Right renal pelvis (tissue), 4 donors: ENCODE data around the gene ZNF524. TPM values are rescaled to one million over a fixed set of nuclear protein-coding genes. Genes with fewer than 3 reads are reported as not detected.

Experiments used
- DNase-seq, 4 donors: peaks; one replicate each; pipeline ENCODE4 v3.0.0-alpha.2; 2013; ENCODE audit warnings: low read depth in 4 of 4, low spot score in 3 of 4, missing footprints in 1 of 4
- polyA plus RNA-seq, 4 donors: library from polyadenylated mRNA; unstranded; fragments of 120-200 nt; gene quantifications; one replicate each; pipeline ENCODE4 v1.2.1, GENCODE V29; 2013; ENCODE audit not compliant: insufficient read length in 4 of 4

ZNF524 gene
- polyA plus RNA-seq, 4 donors = 7.7 to 12.0 (median 8.8) TPM

DNA sequence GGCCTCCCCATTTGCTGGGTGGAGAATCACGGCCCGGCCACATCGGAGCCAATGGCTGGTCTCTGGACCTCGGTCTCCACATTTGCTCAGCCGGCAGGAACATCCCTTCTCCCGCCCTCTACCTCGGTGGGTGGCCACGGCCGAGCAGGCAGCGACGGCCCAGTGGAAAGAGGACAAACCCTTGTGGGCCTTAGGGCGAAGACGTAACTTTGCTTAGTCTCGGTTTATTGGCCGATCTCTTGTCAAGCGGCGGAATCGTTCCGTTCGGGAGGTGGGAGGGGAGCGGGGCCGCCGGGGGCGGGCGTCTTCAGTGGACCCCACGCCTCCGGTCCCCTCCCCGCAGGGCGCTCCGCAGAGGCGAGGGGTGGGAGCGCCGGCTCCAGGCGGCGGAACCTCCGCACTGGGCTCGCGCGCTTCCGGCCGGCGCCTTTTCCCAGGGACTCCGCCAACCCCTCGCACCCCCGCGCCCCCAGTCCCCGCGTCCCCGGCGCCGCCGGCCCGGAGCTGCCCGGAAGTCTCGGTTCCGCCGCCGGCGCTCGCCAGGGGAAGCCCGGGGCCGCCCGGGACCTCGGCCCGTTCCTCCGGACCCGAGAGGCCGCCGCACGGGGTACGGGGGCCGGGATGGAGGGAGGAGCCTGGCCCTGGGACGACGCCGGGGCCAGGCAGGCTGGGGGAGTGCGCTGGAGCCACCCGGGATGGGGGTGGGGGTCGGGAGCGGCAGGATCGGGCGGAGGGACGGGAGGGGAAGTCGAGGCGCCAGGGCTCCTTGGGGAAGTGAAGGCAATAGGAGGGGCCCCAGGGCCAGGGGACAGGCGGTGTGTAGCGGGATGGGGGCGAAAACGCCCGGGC lies 40.7 kb downstream of the ZNF524 start, which contains the start of gene ZNF580:
Gene ZNF580 (plus strand): TSS at position 426 of the 849 bp plus-strand sequence. CDS start 1,507 bp downstream, outside the sequence.
- DNase-seq = peak in 1 of 4 donors; percentile 61

DNA sequence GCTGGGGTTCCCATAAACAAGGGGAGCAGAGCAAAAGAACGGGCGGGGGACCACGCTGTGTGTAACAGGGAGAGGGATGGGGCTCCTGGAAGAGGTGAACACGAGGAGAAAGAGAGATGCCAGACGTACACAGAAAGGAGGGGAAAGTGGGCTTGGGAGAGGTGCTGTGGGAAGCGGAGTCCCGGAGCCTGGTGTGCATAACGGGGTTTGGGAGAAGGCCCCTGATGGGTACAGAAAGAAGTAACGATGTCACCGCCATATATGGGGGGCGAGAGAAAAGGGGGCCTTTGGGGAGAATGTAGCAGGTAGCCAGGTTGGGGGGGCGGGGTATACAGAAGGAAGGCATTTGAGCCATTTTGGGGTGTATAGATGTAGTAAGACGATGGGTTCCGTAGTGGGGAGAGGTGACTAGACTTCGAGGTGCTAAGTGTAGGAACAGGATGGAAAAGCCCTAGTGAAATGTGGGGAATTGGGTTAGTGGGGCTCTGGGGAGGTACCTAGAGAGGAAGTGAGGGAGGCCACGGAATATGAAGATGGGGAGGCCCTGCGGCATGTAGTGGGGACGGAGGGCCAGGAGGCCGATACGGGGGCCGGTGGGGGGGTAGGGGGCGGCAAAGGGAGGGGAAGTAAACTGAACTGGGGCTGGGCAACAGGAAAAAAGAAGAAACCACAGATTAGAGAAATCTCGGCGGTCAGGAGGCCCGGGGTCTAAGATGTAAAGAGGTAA lies 41.5 kb downstream of the ZNF524 start:
- no peak for DNase-seq

DNA sequence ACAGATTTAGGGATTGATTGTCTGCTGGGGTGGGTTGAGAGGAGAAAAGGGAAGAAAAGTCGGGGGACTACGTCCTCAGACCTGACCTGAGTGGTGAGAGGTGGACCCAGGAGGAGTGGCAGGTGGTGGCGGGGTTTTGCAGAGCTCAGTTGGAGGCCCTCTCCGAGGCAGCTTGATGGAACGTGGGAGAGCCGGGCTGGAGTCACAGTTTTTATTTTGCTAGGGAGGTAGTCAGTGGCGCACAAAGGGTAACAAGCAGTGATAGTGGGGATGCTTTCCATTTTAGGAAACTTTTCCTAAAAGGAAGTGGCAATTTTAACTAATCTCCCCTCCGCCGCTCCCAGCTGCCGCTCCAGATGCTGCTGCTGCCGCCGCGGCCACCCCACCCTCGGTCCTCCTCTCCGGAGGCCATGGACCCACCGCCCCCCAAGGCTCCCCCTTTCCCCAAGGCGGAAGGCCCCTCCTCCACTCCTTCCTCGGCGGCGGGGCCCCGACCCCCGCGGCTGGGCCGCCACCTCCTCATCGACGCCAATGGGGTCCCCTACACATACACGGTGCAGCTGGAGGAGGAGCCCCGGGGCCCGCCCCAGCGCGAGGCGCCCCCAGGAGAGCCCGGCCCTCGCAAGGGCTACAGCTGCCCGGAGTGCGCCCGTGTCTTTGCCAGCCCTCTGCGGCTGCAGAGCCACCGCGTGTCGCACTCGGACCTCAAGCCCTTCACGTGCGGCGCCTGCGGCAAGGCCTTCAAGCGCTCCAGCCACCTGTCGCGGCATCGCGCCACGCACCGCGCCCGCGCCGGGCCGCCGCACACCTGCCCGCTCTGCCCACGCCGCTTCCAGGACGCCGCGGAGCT lies 42.3 kb downstream of the ZNF524 start:
- no peak for DNase-seq

DNA sequence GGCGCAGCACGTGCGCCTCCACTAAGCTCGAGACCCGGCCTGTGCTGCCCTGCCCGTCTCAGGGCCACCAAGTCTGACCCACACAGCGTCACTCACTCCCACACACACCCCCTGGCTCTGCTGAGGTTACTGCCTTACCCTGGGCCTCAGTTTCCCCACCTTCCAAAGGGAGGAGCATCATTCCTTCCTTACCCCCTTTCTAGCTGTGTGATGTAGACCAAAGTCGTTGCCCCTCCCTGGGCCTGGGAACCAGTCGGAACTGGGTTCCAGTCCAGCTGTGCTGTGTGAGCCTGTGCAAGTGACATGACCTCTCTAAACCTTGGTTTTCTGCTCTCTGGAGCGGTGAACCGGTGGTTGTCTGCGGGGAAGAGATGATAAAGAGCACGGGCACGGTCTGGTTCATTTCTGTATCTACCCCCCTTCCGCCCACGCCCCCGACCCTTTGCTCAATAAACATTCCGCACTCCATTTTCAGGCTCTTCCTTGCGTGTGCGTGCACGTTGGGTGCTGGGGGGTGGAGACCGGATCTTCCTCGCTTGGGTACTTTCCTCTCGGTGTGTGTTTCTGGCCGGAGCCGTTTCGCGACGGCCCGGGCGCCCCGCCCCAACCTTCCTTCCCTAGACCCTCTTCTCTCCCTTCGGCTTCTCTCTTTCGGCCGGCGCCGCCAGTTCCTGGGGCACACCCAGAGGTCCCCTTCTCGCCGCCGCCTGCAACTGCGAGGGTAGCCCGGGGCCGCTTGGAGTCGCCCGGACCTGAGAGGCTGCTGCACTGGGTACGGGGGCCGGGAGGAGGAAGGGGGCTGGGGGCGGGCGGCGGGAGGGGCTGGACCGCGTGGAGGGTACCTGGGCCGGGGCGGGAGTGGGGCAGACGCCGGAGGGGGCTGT lies 43.2 kb downstream of the ZNF524 start, which contains the start of gene ZNF581:
Gene ZNF581 (plus strand): TSS at position 647 of the 884 bp plus-strand sequence. CDS start 923 bp downstream, outside the sequence.
- DNase-seq = peak in 1 of 4 donors; percentile 65

DNA sequence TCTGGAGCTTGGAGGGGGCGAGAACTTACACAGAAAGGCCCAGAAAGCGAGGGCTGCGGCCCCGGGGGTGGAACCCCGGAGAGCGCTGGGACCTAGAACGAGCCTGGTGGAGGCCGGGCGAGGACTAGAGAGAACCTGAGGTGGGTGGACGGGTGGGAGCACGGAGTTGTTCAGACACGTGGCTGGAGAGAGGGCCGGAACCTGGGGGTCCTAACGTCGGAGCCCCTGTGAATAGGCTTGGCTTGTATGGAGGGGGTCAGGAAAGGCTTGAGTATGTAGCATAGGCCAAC lies 43.7 kb downstream of the ZNF524 start:
- DNase-seq = no peak

DNA sequence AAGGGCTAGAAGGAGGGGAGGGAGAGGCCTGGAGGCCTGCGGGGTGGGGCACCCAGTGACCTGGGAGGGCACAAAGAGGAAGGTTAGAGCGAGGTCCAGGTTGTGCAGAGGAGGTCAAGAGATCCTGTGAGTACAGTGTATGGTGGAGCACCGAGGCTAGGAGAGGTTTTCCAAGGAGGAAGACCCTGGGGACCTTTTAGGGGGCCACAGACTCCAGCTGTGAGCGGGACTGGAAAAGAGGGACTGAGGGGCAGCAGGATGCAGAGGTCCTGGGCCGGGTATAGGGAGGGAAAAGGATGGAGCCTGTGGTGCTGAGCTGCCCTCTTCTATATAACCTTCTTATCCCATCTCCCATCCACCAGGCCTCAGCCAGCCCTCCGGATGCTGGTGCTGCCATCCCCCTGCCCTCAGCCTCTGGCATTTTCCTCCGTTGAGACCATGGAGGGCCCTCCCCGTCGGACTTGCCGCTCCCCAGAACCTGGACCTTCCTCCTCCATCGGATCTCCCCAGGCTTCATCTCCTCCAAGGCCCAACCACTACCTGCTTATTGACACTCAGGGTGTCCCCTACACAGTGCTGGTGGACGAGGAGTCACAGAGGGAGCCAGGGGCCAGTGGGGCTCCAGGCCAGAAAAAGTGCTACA lies 44.2 kb downstream of the ZNF524 start:
- no peak for DNase-seq

DNA sequence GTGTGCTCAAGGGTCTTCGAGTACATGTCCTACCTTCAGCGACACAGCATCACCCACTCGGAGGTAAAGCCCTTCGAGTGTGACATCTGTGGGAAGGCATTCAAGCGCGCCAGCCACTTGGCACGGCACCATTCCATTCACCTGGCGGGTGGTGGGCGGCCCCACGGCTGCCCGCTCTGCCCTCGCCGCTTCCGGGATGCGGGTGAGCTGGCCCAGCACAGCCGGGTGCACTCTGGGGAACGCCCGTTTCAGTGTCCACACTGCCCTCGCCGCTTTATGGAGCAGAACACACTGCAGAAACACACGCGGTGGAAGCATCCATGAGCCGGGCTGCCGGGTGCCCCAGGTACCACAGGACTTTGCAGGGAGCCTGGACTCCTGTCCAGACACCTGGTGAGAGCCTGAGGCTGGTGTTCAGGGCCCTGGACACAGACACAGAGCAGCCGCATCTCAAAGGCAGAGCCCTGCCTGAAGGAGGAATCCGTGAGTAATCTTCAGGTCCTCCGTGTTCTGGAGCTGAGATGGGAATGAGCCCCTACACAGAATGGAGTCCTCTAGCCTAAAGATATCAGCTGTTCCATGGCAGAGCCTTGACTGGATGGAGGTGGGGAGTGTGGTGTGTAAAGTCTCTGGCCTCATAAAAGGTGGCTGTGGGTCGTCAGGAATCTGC lies 44.9 kb downstream of the ZNF524 start:
- no peak for DNase-seq

DNA sequence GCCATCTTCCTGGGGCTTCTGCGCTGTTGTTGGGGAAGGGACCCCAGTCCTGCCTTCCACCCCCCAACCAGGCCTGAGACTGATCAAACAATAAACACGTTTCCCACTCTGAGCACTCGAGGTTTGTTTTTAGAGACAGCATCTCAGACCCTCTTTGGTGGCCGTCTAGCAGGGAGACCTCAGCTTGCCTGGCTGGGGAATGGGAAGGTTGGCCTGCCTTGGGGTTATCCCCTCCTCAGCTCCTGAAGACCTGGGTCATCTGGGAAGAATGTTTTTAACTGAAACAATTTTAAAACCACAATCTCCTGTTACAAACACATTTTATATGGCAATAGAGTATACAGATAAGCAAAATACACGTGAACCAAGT lies 45.4 kb downstream of the ZNF524 start:
- DNase-seq = no peak

DNA sequence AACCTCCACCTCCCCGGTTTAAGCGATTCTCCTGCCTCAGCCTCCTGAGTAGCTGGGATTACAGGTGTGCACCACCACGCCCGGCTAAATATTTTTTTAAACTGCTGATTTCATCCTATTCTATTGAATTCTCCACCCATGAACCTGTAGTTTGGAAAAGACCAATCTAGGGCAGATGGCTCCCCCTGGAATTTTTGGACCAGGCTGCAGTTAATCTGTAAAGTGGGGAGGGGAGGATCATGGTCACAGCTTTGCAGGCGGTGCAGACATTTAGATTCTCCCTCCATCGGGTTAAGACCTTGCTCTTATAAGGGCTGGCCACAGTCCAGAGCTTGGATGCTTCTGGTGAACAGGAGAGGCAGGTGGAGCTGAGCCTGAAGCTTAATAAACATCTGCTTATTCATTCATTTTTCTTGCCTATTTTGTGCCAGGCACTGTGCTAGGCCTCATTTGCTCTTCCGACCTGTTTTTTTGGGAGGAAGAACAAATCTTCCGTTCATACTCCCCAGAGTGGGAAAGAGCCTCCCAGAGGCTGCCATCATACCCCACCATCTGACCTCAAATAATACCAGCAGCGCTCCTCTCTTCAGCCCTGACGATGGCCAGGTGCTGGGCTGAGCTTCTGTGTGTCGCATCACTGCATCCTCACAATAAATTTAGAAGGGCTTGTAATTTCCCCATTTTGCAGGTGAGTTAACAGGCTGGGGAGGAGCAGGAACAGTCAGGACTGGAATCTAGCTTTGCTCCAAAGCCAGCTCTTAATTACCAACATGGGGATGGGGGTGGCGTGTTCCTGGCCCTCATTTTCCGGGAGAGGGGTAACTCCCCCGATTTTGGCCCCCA lies 47.0 kb downstream of the ZNF524 start:
- no peak for DNase-seq

DNA sequence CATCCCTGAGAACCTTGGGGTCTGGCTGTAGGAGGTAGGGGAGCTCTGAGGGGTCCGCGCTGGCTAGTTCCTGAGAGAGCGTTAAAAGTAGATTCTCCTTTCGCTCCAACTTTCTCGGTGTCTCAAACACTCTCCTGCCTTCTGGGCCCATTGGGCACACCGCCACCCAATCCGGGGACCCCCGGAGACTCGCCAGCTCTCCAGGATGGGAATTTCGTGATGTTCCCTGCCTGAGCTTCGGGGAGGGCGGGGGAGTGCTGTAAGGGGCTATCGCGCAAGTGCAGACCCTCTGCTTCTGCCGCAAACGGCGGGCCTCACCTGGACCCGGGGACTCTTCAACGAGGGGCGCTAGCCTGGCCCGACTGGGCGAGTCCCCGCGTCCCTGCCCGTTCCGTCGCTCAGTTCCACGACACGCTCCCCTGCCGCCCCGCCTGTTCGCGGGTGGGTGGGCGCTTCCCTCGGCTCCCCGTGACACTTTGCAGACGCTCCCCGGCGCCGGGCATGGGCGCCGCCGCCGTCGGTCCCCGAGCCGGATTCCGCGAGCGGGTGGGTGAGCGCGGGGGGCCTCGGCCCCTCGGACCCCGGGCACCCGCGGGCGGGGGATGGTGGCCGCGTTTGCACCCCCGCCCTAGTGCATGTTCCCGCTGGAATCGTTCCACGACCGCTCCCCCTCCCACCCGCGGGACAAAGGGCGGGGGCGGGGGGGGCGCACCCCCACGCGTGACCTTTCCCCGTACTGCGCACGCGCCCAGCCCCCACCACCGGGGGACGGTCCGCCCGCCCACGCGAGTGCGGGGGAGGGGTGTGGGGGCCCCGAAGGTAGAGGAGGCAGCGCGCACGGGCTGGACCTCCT lies 47.9 kb downstream of the ZNF524 start, which contains the start of gene CCDC106:
Gene CCDC106 (plus strand): TSS at position 481 of the 853 bp plus-strand sequence. CDS start 835 bp downstream, outside the sequence.
- DNase-seq = peak in 2 of 4 donors; percentile 62 to 78

DNA sequence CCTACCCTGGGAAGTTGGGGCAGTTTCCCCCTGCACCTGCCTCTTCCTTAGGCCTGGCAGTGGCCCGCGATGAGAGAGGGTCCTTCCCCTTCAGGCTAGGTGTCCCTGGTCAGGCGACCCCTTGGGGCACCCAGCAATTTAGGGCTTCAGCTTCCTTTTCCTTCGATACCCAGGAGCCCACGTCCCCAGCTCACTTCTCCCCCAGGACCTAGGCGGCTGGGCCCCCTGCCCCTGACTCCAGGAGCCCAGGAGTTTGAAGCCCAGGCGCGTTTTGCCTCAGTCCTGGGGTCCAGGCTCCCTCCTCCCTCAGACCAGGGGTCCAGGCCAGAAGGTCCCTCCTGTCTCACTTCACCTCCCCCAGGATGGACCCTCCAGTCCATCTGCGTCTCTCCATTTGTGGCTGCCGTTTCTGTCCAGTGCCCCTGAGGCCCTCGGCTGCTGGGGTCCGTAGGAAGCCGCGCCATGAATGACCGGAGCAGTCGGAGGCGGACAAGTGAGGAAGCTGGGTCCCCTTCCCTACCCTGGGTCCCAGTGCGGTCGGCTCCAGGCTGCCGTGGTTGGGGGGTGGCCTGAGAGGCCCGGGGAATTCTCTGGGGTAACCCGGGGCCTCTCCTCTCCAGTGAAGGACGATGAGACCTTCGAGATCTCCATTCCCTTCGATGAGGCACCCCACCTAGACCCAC lies 48.6 kb downstream of the ZNF524 start:
- DNase-seq = no peak

DNA sequence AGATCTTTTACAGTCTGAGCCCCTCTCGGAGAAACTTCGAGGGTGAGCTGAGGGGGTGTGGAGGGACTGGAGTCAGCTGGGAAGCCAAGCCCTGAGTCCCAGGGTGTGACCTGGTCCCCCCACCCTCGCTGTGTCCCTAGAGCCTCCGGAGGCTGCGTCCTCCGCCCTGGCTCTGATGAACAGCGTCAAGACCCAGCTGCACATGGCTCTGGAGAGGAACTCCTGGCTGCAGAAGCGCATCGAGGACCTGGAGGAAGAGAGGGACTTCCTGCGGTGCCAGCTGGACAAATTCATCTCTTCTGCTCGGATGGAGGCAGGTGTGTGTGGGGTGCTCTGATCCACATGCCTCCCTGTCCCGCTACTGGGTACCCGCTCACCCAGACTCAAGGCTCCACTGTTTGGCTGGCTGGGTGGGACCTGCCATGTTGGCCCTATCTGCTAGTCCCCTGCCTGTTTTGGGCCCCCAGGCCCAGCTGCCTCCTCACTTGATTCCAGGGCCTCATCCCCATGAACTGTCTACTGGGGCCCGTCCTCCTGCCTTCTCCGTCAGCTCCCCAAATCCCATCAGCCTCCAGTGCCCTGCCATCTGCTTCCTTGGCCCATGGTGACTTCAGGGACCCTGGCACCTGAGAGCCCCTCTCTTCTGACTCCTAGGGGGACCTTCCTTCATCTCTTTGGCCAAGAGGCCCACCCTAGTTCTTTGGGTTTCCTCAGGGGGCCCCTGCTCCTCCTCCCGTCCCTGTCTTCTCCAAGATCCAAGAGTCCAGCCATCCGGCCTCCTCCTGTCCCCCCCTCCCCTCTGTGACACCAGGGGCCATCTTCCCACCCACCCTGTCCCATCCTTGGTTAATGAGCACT lies 49.4 kb downstream of the ZNF524 start:
- DNase-seq = no peak

DNA sequence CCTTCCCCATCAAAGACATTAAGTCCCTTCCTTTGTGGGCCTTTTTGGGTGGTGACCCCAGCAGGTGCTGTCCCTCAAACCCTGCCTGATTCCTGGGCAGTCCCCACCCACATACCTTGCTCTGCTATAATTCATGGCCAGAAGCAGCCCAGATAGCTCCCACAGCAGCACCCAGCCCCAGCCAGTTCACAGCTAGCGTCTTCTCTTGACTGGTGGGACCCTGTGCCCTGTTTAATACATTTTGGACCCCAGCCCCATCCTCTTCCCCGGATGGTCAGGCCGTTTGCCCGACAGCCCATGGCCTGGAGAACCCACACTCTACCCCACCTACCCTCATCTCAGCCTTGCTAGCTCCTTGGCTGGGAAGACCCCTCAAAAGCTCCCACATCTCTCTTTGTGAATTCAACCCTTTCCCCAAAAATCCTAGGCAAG lies 50.1 kb downstream of the ZNF524 start:
- DNase-seq = no peak

DNA sequence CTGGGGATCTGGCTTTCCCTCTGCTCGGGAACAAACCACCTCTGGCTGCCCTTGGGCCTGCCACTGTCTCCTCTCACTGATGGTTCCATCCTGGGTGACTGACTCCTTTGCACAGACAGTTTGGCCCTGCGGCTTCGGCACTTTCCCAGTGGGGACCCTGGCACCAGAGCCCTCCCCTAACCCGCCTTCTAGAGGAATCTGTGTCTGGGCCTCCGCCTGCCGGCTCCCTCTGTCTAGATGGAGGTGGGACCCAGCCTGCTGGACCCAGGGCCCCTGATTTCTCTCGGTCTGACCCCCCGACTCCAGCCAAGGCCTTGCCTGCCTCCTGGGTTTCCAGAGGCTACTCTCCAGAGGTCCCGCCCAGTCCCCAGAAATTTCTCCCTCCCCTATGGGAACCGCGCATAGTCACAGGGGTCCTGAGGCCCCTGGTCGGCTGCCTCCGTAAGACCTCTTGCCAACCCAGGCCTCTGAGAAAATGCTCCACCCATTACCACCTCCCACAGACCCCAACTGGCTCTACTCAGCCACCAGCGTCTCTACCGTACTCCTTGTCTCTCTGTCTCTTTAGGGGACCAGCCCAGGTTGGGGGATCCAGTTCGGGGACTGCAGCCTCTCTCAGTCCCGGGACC lies 50.6 kb downstream of the ZNF524 start:
- no peak for DNase-seq

DNA sequence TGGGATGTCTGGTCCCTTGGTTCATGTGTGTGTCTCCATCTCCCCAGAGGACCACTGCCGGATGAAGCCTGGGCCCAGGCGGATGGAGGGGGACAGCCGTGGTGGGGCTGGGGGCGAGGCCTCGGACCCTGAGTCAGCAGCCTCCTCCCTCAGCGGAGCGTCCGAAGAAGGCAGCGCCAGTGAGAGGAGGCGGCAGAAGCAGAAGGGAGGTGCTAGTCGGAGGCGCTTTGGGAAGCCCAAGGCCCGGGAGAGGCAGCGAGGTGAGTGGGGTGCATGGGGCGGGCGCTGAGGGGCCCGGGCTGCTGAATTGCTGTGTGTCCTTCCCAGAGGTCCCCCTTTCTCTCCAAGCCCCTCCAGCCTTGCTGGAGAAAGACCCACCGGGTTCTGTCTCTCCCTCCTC lies 51.1 kb downstream of the ZNF524 start:
- DNase-seq = no peak
